BJ (cell line): Measurements from ENCODE around the gene SLC9A3. TPM values are rescaled to one million over a fixed set of nuclear protein-coding genes. Genes with fewer than 3 reads are reported as not detected.

Source experiments
- CTCF ChIA-PET: fragments of 350-600 bp; formaldehyde crosslinking; extraction: SDS; loops from one replicate; lab custom pipeline; 2021; ENCODE audit warnings: antibody characterized with exemption, inconsistent platforms; lab: Yijun Ruan, JAX
- POLR2A ChIA-PET: fragments of 300-600 bp; sonication (Branson Sonifier 250); formaldehyde crosslinking; extraction: SDS; loops from one replicate; lab custom pipeline; 2021; ENCODE audit warnings: antibody characterized with exemption; lab: Charles Lee
- DNase-seq: peaks from one replicate; pipeline ENCODE4 v3.0.0-alpha.2; 2011; ENCODE audit warnings: low read depth
- H3K27me3 ChIP-seq: 2 replicates; pipeline ENCODE4 v1.6.0; 2011; ENCODE audit warnings: low read length; ENCODE audit not compliant: control insufficient read depth, insufficient read depth
- H3K36me3 ChIP-seq: 2 replicates; pipeline ENCODE4 v1.5.1; 2011; ENCODE audit warnings: low read length; ENCODE audit not compliant: control insufficient read depth, insufficient read depth
- H3K4me3 ChIP-seq: 2 replicates; pipeline ENCODE4 v1.5.1; 2011; ENCODE audit warnings: low read depth, mild to moderate bottlenecking, control low read depth, low read length
- CTCF ChIP-seq: IDR thresholded peaks from 2 replicates; pipeline ENCODE4 v1.5.1; 2011; ENCODE audit warnings: low read depth, mild to moderate bottlenecking, control low read depth, inconsistent platforms, low read length, moderate library complexity; ENCODE audit not compliant: insufficient read depth
- polyA plus RNA-seq: library from polyadenylated mRNA; depleted of rRNA; stranded (reverse); fragments of >200 nt; gene quantifications from 2 replicates; pipeline ENCODE4 v1.2.3, GENCODE V29; 2011

Gene SLC9A3
- polyA plus RNA-seq, 1 experiment, result 1.2 TPM

GRCh38 chr5:438481-438981 lies 85.7 kb downstream of the SLC9A3 start:
- H3K27me3 ChIP-seq, result no peaks in the 10 kb centered on the region
- no peak overlapping the region for H3K4me3 ChIP-seq
- ChIA-PET POLR2A (no interaction called here), CTCF (interaction anchor here (0.6 to 1.8 kb wide), 2 partner anchors 121 to 122 kb away, joined by 3 to 6 read pairs; no protein-coding TSS in a partner anchor)
- no peak for DNase-seq
- no peak for TF ChIP-seq CTCF
- peaks cover 9% of the 10 kb centered on the region for H3K36me3 ChIP-seq

DNA sequence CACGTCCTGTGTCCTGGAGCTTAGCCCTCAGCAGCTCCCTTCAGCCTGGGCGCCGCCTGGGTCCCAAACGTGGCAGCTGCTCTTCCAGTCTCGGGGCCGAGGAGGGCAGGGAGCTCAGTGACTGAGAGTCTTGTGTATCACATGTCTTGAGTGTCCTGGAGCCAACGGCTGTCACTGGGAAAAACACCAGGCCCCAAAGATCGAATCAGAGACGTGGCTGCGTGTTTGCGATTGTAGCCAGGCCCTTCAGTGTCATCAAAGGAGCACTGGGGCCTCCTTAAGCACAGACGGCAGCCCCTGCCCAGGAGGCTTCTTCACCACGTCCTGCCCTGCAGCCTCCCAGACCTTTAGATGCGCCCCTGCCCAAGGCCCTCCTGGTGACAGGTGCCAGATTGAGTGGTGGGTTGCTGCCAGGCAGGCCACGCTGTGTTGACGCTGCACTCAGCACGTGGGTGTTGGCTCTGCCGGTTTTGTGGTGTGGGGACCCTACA lies 86.9 kb downstream of the SLC9A3 start:
- CTCF ChIA-PET, result interaction anchor here (0.6 to 4.3 kb wide), 5 partner anchors 9 to 121 kb away, joined by 3 to 24 read pairs (median 9); partner anchors contain the start of gene AHRR
- POLR2A ChIA-PET, result no interaction called here
- Histone ChIP-seq H3K4me3 (no peak overlapping the region), H3K27me3 (no peaks in the 10 kb centered on the region), H3K36me3 (peaks cover 18% of the 10 kb centered on the region)
- no peak for TF ChIP-seq CTCF
- no peak for DNase-seq

DNA sequence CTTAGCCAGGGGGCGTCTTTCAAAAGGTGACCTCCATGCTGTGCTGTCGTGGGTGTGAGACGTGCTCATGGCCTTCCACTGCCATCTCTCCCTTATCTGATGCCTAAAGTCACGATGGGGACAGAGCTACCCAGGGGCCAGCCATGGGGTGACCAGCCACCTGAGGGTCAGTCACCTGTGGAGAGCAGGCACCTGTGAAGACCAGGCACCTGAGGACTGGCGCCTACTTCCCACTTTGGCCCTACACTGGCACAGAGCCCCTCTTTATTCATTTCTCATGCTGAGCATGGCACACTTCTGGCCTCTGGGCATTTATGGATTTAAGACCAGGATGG lies 87.6 kb downstream of the SLC9A3 start:
- ChIA-PET CTCF (interaction anchor here (0.6 to 4.3 kb wide), 5 partner anchors 10 to 120 kb away, joined by 3 to 24 read pairs (median 9); partner anchors contain the start of gene AHRR), POLR2A (no interaction called here)
- Histone ChIP-seq H3K27me3 (no peaks in the 10 kb centered on the region), H3K4me3 (no peak overlapping the region), H3K36me3 (peaks cover 18% of the 10 kb centered on the region)
- no peak for DNase-seq
- no peak for TF ChIP-seq CTCF

GRCh38 chr5:435961-436640 lies 88.1 kb downstream of the SLC9A3 start:
- H3K4me3 ChIP-seq, result no peak overlapping the region
- no peaks in the 10 kb centered on the region for H3K27me3 ChIP-seq
- TF ChIP-seq CTCF, result peak; percentile 61
- H3K36me3 ChIP-seq, result peaks cover 20% of the 10 kb centered on the region
- CTCF ChIA-PET, result interaction anchor here (0.8 to 4.3 kb wide), 4 partner anchors 10 to 119 kb away, joined by 3 to 24 read pairs (median 10); partner anchors contain the start of gene AHRR
- POLR2A ChIA-PET, result no interaction called here
- no peak for DNase-seq

GRCh38 chr5:435156-435790 lies 89.0 kb downstream of the SLC9A3 start:
- DNase-seq, result no peak
- no peak overlapping the region for H3K4me3 ChIP-seq
- TF ChIP-seq CTCF, result no peak
- peaks cover 22% of the 10 kb centered on the region for H3K36me3 ChIP-seq
- ChIA-PET CTCF (interaction anchor here (0.8 to 4.3 kb wide), 5 partner anchors 11 to 119 kb away, joined by 3 to 24 read pairs (median 12); partner anchors contain the start of gene AHRR), POLR2A (no interaction called here)
- H3K27me3 ChIP-seq, result no peaks in the 10 kb centered on the region
